Activated CD4-positive, alpha-beta T cell treated with anti-CD3 and anti-CD28 coated beads, Interleukin-2, Interleukin-6, amounts not matched to agents 100 ng/mL and 50 ng/mL, durations not matched to agents 16 hours and 8 hours (primary cell): ENCODE results near the gene OLFM1.
A peak's percentile ranks its signal among the peaks of the same experiment; 100 is the strongest.

Experiments used
- DNase-seq: peaks from one replicate; pipeline ENCODE4 v3.0.0-alpha.2; 2020

The OLFM1 gene

DNA sequence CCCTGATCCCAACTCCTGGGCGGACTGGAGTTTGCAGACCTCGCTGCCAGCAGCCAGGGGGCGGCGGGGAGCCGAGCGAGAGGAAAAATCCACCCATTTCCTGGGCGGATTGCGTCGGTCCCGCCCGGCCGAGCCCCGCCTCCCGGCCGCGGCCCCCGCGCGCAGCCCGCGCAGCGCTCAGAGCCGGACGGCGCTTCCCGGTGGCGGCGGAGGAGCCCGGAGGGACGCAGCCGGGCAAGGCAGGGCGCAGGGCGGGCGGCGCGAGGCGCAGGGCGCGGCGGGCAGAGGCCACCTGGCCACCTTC lies at the start of gene OLFM1:
TSS of gene OLFM1 (plus strand) at position 180 of the 304 bp plus-strand sequence. CDS start 322 bp downstream, outside the sequence.
- DNase-seq = peak; percentile 61

DNA sequence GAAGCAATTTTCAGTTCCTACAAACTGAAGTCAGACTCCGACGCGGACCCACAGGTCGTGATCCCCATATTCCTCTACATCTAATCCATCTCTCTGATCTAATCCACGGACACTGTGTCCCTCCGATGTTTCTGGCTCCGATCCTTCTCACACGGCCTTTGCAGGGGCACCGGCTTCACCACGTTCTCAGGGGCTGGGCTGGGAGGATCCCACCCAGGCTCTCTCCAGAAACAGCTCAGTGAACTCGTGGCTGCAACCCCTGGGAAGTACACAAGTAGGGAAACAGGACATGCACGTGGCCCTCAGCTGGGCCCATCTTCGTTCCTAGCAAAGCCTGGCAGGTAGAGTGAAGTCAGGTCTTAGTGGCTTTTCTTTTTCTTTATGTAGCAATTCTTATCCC lies 49.1 kb upstream of the OLFM1 start:
- no peak for DNase-seq

DNA sequence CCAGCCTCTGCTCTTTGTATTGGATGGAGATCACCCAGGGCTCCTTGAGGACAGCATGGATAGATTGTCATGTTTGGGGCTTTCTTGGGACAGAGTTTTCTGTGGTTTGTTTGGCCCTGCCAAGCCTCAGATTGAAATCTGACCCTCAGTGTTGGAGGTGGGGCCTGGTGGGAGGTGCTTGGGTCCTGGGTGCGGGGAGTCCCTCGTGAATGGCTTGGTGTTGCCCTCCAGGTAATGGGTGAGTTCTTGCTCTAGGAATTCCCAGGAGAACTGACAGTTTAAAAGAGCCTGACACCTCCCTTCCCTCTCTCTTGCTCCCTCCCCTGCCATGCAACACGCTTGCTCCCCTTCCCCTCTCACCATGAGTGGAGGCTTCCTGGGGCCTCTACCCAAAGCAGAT lies 48.6 kb upstream of the OLFM1 start:
- DNase-seq = no peak

DNA sequence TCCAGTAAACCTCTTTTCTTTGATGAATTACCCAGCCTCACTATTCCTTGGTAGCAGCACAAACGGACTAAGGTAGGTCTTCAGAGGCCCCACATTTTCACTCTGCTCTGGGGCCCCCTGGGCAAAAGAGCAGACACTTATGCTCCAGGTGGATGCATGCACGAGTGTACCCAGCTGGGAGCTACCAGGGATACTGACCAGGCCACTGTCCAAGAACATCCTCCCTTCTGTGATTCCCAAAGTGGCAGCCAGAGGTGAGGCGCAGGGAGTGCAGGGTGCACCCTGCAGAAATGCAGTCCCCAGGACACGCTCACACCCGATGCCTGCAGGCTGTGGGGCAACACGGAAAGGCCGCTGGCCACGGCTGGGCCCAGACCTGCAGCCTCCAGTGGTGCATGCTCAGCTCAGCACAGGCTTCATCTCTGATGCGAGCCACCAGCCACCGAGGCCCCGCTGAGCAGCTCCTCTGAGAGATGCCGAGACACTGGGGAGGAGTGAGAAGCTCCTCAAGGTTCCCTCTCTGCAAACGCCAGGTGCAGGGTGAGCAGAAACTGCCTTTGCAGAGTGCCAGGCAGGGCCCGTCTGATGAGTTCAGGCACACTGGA lies 48.1 kb upstream of the OLFM1 start:
- no peak for DNase-seq

DNA sequence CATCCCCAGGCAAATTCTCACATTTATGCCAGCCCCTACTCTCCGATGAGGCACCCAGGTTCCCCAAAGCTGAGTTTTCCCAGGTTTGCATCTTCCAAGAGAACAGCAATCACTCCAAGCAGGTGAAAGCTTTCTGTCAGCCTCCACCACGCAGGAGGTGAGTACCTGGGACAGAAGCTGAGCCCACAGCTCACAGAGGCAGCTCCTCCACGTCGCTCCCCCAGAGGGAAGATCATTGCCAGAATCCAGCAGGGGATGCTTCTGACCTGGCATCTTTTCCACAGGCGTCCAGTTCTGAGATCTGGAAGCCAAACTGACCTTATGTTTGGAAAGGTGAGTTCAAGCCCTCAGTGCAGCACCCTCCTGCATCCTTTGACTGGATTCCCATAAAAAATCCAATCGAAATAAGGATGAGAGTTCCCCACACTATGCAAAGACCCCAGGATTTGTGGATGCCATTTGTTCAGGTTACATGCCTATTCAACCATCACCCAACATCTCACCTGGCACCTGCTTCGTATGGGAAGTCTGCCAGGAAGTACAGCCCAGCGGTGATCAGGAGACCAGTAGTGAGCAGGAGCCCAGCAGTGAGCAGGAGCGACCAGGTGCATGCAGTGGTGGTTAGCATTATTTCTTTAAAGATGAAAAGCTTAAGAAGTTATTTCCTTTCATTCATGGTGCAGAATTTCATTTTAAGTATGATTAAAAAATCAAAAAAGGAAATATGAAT lies 47.4 kb upstream of the OLFM1 start:
- DNase-seq = no peak

DNA sequence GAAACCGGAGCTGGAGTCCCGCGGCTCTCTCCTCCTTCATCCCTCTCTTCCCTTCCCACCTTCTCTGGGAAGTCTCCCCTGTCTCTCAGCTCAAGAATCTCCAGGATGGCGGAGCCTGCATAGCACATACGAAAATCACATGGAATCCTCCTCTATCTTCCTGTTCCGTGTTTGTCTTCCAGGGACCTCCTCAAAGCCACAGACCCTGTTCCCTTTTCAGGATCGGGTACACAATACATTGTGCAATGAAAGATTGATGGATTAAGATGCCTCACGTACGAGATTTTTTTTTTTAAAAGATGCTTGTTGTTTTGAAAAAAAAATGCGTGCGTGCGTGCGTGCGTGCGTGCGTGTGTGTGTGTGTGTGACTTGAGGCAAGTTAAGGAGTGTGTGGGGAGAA lies 46.6 kb upstream of the OLFM1 start:
- DNase-seq = no peak

DNA sequence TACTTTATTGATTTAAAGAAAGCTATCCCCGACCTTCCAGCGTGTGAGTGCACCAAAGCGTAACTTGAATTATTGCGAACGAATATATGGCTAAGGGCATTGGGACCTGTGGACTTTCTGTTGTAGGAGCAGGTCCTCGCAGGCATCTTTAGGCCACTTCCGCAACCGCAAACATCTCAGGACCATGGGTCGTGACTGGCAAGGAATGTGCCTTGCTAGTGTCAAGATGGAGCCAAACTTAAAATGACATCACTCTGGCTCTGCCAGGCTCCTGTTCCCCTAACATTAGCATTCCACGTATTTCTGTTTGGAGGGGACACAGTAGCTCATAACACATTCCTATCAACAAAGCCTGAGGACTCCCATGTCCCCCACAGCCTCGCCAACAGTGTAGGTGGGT lies 44.1 kb upstream of the OLFM1 start:
- DNase-seq = no peak

DNA sequence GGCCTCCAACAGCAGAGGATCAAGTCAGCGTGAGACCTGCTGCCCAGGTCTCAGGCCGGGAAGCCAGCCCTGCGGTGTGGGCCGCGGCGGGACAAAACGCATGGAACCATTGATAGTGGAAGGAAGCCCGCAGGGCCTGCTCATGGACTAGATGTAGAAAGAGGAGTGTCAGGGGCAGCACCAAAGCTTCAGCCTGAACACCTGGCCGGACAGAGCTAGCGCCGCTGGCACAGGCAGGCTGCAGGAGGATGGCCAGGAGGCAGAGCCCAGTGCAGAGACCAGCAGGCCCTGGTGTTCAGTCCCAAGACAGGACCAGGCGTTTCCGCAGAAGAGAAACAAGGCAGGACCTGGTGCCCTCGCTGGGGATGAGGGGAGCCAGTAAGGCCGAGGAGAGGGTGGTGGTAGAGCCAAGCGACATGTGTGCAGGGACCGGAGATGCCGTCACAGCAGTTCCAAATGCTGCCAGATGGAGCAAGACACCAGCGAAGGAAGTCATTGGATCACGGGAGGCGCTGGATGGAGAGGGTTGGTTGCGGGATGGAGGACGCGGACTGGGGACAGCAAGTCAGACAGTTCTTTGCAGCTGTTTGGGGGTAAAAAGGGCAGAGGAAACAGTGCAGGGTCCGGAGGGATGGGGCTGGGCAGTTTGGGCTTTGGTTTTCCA lies 42.1 kb upstream of the OLFM1 start:
- no peak for DNase-seq

DNA sequence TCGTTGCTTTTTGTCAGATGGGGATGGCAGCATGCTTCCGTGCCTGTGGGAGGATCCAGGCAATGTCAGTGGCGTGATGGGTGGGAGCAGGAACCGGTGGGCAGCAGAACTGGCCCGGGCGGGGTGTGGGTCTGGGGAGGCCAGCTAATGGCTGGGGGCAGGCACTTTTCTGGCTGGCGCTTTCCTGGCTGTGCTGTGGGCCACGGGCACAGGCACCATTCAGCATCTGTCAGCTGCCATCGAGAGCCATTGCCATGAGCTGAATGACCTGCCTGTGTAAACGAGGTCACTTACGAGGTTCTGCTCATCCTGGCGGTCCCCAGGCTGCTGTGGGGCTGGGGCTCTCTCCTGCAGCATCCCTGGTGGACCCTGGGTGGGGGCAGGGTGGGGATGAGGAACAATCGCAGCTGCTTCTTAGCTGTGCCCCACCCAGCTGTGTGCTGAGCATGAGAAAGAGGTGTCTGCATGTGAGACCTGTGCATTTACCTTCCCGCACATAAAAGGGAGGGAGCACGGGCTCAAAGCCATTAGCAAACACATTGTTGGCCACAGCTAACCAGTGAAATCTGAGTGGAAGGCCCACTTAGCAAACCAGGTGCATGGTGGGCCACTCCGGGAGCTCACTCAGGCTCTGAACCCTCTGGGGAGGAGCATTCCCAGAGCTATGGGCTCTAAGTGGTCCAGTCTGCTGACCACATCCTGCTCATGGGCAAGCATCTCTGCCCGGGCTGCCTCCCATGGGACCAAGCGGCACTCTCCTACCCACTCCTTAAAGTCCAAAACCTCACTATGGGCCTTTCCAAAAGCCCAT lies 41.3 kb upstream of the OLFM1 start:
- DNase-seq = no peak

DNA sequence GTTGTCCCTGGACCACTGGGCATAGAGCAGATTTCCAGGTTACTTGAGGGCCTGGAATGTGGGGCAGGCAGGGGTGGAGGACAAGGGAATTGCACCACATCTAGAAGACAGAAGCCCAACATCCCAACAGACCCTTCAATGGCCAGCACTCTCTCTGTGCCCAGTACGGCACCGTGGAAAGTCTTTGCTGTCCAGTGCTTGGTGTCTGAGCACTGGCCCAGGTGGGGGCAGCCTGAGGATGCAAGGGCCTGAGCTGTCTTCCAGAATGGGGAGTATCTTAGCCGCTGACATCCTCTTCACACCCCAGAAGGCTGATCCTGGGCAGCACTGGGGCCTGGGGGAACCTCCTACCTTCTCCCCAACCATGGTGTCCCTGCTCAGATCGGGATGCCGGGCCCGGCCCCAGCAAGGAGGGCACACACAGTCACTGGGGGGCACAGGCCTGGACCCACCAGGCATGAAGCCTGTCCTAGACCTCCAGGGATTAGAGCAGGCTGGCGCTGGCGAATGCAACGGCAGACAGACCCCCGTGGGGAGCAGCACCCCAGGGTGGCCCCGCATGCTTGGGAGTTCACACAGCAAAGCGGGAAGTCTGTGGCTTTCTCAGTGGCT lies 40.6 kb upstream of the OLFM1 start:
- DNase-seq = no peak

DNA sequence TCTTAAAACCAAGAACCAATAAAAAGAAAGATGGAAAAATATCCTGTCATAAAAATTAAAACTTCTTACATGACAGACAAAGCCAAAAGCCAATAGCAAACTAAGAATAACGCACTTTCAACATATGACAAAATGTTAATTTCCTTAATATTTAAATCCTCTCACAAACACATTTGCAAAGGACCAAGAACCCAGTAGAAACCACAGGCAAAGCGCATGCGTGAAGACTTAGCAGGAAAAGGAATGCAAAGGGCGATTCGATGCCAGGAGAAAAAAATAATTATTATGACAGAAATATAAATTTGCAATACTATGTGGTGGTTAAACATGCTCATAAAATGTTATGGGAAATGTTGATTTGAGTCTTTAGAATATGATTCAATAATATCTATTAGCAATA lies 39.9 kb upstream of the OLFM1 start:
- DNase-seq = no peak

DNA sequence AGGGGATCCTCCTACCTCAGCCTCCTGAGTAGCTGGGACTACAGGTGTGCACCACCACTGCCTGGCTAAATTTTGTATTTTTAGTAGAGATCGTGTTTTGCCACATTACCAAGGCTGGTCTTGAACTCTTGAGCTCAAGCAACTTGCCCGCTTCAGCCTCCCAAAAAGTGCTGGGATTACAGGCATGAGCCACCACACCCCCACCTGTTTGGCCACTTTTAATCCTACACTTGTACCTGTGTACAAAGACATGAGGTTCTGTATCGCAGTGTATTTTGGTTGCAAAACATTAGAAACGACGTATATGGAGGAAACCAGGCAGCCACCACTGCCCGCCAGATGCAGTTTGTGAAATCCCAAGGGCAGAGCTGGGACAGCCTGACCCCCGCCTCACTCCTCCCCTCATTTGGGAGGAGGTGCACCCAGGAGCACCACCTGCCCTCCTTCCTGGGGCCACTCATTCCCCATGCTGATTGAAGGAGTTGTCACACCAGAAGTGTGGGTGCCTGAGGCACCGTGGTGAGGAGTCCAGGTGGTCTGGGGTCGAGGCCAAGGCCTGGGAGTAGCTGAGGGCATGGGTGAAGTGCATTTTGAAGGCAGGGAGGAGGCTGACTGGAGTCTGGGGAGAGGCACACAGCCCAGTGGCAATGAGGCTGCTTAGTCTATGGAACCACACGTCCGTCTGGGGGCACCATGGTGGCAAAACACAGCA lies 39.3 kb upstream of the OLFM1 start:
- no peak for DNase-seq

DNA sequence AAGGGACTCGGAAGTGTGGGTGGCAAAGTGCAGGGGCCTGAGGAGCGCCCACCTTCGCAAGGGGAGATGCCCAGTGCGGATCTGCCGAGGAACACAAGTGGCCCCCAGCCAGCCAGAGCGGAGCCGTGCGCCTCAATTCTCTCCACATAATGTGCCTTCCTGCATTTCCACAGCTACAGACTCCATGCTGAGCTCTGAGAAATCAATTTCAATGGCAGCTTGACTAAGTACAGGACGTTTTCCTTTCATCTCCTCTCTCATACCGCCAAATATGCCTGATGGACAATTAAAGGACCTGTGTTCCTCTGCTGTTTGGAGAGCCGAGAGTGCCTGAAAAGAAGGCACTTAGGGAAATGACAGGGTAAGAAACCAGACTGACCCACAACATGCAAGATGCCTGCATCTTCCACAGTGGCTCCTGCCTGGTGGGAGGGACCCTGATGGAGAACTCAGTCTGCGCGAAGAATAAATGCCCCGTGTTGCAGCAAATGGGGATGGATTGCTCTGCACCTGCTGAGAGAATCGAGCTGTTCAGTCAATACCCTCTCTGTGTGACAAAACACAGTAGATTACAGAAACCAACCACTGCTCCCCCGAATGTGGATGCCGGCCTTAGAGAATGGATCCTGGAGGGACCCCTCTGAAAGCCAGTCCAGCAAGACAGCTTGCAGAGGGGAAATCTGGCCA lies 38.6 kb upstream of the OLFM1 start:
- DNase-seq = no peak

DNA sequence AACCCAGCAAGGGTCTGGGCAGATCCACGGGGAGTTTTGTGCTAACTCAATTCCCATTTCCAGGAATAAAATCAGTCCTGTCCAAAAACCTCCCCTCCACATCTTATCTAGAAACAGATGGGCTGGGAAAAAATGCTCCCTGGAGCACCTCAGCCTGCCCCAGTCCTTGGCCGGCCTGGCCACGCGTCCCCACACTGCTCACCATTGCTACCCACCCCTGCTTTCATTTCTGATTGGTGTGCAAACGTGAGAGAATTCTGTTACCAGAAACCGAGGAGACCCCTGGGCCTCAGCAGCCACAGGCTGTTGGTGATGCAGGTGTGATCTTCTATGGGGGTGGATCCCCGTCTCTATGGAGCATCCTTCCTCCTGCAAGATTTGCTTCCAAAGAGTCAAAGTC lies 38.0 kb upstream of the OLFM1 start:
- DNase-seq = no peak

DNA sequence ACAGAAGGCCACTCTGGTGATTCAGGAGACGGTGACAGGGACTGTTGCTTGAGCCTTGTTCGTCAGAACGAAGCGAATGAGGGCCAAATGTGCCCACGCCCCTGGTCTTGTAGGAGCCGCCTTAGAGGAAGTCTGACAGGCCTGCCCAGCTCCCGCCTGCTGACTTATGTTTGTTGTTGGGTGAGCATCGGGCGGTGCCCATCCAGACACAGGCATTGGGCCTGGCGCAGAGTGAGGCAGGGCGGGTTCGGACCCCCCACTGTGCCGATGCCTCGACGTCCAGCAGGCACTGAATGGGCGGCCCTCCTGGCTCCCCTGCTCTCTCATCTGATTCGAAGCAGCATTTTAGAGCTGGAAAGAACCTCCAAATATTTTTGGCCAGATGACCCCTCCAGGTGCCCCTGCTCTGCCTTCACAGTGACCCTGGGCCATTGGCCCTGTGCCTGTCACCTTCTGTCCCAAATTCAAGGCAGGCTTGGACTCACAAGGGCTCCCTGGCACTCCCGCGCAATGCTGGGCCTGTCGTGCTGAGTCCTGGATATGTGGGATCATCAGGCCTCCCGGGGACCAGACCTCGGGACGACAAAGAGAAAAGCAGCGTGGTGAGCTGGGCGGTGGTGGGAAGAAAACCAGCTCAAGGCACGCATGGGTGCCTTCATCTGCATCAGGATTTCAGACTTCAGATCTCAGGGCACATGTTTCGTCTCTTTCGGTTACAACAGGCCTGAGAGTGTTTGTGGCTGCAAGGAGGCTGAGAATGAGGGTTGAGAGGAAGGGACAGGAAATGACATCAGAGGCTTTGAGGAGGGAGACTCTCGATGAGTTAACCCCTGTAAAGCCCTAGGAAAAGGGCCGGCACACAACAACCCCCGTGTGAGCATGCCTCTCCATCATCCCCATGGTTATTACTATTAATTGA lies 37.1 kb upstream of the OLFM1 start:
- no peak for DNase-seq

DNA sequence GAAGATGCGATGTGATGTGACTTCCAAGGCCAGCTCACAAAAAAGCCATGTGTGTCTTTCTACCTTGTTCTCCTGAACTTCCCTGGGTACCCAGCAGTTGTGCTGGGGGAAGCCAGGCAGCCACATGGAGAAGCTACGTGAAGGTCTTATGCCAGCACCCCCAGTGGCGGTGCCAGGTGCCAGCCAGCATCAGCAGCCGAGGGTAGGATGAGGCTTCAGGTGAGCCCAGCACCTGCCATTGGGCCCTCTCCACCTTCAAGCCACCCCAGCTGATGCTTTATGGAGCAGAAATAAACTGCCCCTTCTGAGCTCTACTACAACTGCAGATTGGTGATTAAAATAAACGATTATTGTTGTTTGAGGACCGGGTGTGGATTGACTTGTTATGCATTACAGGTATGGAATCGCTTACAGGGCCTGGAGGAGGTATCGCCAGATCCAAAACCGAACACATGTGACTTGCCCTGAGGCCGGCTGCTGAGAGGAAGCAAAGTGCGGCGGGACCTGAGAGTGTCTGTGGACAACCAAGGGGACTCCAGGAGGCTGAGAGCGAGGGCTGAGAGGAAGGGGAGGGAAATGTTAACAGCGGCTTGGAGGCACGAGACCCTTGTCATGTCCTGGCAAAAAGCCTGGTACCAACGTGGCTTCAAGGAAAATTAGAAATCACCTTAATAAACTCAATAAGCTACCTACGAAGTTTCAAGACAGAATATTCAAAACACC lies 36.0 kb upstream of the OLFM1 start:
- no peak for DNase-seq

DNA sequence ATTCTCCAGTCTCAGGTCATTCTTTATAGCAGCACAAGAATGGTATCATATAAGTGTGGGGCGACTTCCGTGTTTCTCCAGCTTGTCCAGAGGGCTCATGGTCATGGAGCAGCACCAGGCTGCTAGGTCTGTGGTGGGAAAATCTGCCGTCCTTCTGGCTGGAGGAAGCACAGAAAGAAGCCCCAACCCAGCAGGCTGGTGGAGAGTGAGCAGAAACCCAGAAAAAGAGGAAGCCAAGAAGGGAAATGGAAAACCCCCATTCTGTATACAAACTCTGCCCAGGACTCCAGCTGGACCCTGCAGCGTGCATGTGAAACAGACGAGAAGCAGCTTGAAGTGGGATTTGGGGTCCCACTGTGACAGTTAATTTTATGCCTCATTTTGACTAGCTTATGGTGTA lies 34.3 kb upstream of the OLFM1 start:
- no peak for DNase-seq

DNA sequence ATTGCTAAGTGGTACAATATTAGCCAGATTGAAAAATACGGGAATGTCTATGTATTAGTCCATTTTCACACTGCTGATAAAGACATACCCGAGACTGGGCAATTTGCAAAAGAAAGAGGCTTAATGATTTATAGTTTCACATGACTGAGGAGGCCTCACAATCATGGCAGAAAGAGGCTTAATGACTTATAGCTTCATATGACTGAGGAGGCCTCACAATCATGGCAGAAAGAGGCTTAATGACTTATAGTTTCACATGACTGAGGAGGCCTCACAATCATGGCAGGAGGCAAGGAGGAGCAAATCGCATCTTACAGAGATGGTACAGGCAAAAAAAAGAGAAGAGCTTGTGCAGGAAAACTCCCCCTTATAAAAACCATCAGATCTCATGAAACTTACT lies 32.3 kb upstream of the OLFM1 start:
- DNase-seq = no peak

DNA sequence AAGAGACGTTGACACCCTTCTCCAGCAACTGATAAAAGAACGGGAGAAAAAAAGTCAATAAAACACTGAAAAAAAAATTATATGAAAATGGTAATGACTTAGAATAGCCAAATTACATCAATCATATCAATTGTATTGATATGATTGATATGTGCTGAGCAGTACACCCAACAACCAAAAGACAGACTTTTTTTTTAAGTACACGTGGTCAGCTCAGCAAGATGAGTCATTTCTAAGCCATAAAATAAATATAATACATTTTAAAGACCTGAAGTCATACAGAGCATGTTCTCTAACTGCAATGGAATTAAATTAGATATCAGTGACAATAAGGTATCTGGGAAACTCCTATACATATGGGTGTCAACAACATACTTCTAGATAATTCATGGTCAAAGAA lies 30.9 kb upstream of the OLFM1 start:
- no peak for DNase-seq

DNA sequence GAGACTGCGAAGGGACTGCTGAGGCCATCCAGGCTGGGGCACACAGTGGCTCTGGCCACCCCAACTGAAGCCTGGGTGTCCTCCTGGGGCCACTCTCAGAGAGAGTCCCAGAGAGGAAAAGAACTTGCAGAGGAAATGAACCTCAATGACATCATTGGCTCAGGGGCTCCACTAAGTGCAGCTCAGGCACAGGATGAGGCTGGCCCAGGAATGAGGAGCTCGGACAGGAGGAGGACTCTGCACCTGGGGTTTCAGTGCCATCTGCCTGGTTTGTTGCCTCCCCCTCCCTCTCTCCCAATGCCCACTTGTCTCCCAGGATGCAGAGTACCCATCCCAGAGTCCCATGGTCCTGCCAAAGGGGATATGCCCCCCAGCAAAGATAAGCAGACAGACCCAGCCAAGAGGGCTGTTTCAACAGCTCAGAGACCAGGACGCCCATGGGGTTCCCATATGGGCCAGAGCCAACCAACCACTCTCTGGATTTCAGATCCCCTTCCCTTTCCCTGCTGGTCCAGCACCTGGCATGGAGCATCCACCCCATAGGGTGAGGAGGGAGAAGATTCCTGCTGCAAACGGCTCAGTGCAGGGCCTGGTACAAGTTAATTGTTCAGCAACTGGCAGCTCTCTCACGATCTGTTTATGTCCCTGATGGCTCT lies 26.9 kb upstream of the OLFM1 start:
- no peak for DNase-seq
